Heart right ventricle (tissue), 16 donors: ENCODE results near the gene MSH2. TPM values are rescaled to one million over a fixed set of nuclear protein-coding genes. Genes with fewer than 3 reads are reported as not detected.

ENCODE experiments used
- ATAC-seq, 8 donors: fragments of 200-7000 bp; cut with Tn5 transposase; one replicate each; pipeline ENCODE4 v1.9.1; 2020; ENCODE audit warnings: mild to moderate bottlenecking in 8 of 8, moderate library complexity in 8 of 8, moderate number of reproducible peaks in 1 of 8
- DNase-seq, 2 donors: peaks; one replicate each; pipeline ENCODE4 v3.0.0-alpha.2; 2020
- H3K27ac ChIP-seq, 10 donors: fragments of 200-600 bp; sonication (generic) in 2 of 10; one replicate each; pipeline versions ENCODE4 v1.5.0 to v1.8.0; 2020 to 2022; ENCODE audit warnings: mild to moderate bottlenecking in 3 of 10
- H3K27me3 ChIP-seq, 7 donors: fragments of 200-600 bp; one replicate each; pipeline ENCODE4 v1.8.0; 2021 to 2022; ENCODE audit warnings: mild to moderate bottlenecking in 2 of 7
- H3K36me3 ChIP-seq, 9 donors: fragments of 200-600 bp; sonication (generic) in 1 of 9; one replicate each; pipeline versions ENCODE4 v1.5.0 to v1.8.0; 2020 to 2022; ENCODE audit warnings: mild to moderate bottlenecking in 2 of 9
- H3K4me1 ChIP-seq, 9 donors: fragments of 200-600 bp; sonication (generic) in 1 of 9; one replicate each; pipeline versions ENCODE4 v1.5.0 to v1.8.0; 2020 to 2022; ENCODE audit warnings: mild to moderate bottlenecking in 4 of 9
- H3K4me3 ChIP-seq, 10 donors: fragments of 200-600 bp; sonication (generic) in 2 of 10; one replicate each; pipeline versions ENCODE4 v1.5.0 to v1.8.0; 2020 to 2022; ENCODE audit warnings: mild to moderate bottlenecking in 7 of 10, moderate library complexity in 2 of 10
- H3K9me3 ChIP-seq, 11 donors: fragments of 200-600 bp in 10 of 11; sonication (generic) in 2 of 11; one replicate each; pipeline versions ENCODE4 v1.5.0 to v1.8.0; 2013 to 2022; ENCODE audit warnings: mild to moderate bottlenecking in 2 of 11, control low read depth in 1 of 11, moderate library complexity in 1 of 11
- CTCF ChIP-seq, 9 donors: fragments of 200-600 bp; sonication (generic) in 2 of 9; IDR thresholded peaks; one replicate each; pipeline versions ENCODE4 v1.5.0 to v1.8.0; 2021 to 2022; ENCODE audit warnings: antibody characterized with exemption in 9 of 9, mild to moderate bottlenecking in 5 of 9, moderate library complexity in 1 of 9
- WGBS, 2 donors: extraction: QIAGEN DNeasy Blood & Tissue Kit; methylation state at CpG; one replicate each; pipeline ENCODE4 v1.1.7; 2013; ENCODE audit warnings: inconsistent platforms in 1 of 2; 5-methylcytosine and 5-hydroxymethylcytosine counted together
- intact Hi-C, 10 donors: fragments of 100-400 bp; cut with DNase I; formaldehyde crosslinking; loops; one replicate each; pipeline versions ENCODE4 v1.11.1 to v1.14.2; 2022
- polyA plus RNA-seq, 2 donors: library from polyadenylated mRNA; stranded (reverse); fragments of 200-250 nt; gene quantifications; one replicate each; pipeline ENCODE4 v1.2.3, GENCODE V29; 2013
- total RNA-seq, 10 donors: library from RNA; stranded (reverse); fragmentation: NEBNext Ultra II Directional in 3 of 10; extraction: Animal tissue kit (Norgen Biotek cat#: 25700) in 3 of 10; gene quantifications; one replicate each; pipeline versions ENCODE4 v1.2.1 to v1.2.4, GENCODE V29; 2021 to 2023
- donor health status: Arrhythmogenic right ventricular cardiomyopathy.
- donor health status: ischemic (EF 13 %, LVEDD 7.1; RV severe dilation, severe dysfunction).
- donor health status: healthy with polysubstance abuse.
- donor health status: DM: no; HTN: yes; CAD: no.
- donor health status: DM: no; HTN: no; CAD: no.
- donor health status: ischemic (EF 25% LVEDD 6.9; RV normal size, moderate dysfunction).
- donor health status: ischemic (EF 25% LVEDD 5.7; RV mildly dilated, moderate dysfunction).
- donor health status: healthy.
- donor health status: DM: yes; HTN: yes; CAD: no.
- donor health status: Ischemic cardiomyopathy.
- donor health status: ischemic (EF 35%, LVEDD 5.7; RV mildly dilated, moderate dysfunction).
- donor health status: nonischemic (EF 11% LVEDD 7.7; RV severe dilation, severe dysfunction).
- donor health status: DM: yes; HTN: yes; CAD: no.
- donor health status: PGD.
- donor health status: ischemic (EF 29% LVEDD 5.4; RV normal size, mild dysfunction).
- donor health status: nonischemic (EF 23%, LVEDD 6.1; RV moderate dilation, normal function).

The MSH2 gene
- total and polyA plus RNA-seq, 12 donors = 4.3 to 18.9 (median 15.9) TPM

DNA sequence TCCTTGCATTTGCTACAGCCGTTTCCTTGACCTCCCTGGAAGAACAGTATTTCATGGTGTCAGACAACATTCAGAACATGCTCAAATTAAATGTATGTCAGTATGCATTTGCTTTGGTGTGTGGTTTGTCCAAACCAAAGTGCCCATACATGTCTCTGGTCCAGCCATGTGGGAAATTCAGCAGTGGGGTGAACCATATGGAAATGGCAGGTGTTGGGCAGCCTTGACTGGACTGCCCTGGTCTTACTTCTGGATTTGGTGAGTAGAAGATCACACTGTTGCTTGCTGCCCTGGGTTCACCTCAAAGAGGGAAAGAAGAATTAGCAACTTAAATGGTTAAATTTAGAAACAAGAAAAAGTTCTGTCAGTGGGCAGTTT, 84.5 kb downstream of the MSH2 start:
- H3K4me3 ChIP-seq = no peak overlapping the region
- H3K27me3 ChIP-seq = no peaks in the 10 kb centered on the region
- ATAC-seq (no peak), DNase-seq (no peak)
- H3K27ac ChIP-seq = no peak overlapping the region
- peaks cover 0 to 5% (median 0%) of the 10 kb centered on the region in 11 donors for H3K9me3 ChIP-seq
- WGBS, 2 donors = 70 to 85% methylated on average over 1 of the region's 1 CpG
- peaks cover 0 to 7% (median 0%) of the 10 kb centered on the region in 9 donors for H3K4me1 ChIP-seq
- H3K36me3 ChIP-seq = peaks cover 0 to 29% (median 6%) of the 10 kb centered on the region in 9 donors
- TF ChIP-seq CTCF (IDR thresholded peaks at IDR 0.05) = no peak
- intact Hi-C loops = no loop called here

GRCh38 chr2:47488870-47489584, 86.1 kb downstream of the MSH2 start:
- Histone ChIP-seq H3K27ac (no peak overlapping the region), H3K4me3 (no peak overlapping the region), H3K4me1 (peaks cover 0 to 7% (median 0%) of the 10 kb centered on the region in 9 donors), H3K9me3 (peaks cover 0 to 8% (median 0%) of the 10 kb centered on the region in 11 donors), H3K36me3 (peaks cover 0 to 14% (median 6%) of the 10 kb centered on the region in 9 donors), H3K27me3 (no peaks in the 10 kb centered on the region)
- WGBS, 2 donors = 81 to 83% methylated on average over 9 of the region's 9 CpGs
- DNase-seq (no peak), ATAC-seq (no peak)
- intact Hi-C loops = no loop called here
- TF ChIP-seq CTCF (IDR thresholded peaks at IDR 0.05) = no peak

- 89 to 91% methylated on average over 6 of the region's 6 CpGs for WGBS, 2 donors
- Histone ChIP-seq H3K27me3 (no peaks in the 10 kb centered on the region), H3K4me3 (no peak overlapping the region), H3K27ac (no peak overlapping the region), H3K9me3 (peaks cover 0 to 8% (median 0%) of the 10 kb centered on the region in 11 donors), H3K36me3 (peaks cover 0 to under 1% (median 0%) of the 10 kb centered on the region in 9 donors), H3K4me1 (peaks cover 0 to 7% (median 0%) of the 10 kb centered on the region in 9 donors)
- DNase-seq (no peak), ATAC-seq (no peak)
- intact Hi-C loops = loop anchor here in 1 of 10 donors (10.0 kb wide), 1 partner anchor 494 kb away; no protein-coding TSS in a partner anchor
- TF ChIP-seq CTCF (IDR thresholded peaks at IDR 0.05) = no peak
Observed at GRCh38 chr2:47490406-47490805, 87.5 kb downstream of the MSH2 start.

- DNase-seq = no peak
- TF ChIP-seq CTCF (IDR thresholded peaks at IDR 0.05) = no peak
- no peaks in the 10 kb centered on the region for H3K27me3 ChIP-seq
- intact Hi-C loops = loop anchor here in 1 of 10 donors (10.0 kb wide), 1 partner anchor 491 kb away; no protein-coding TSS in a partner anchor
- WGBS, 2 donors = 92 to 93% methylated on average over 12 of the region's 12 CpGs
- peaks cover 0 to 4% (median 0%) of the 10 kb centered on the region in 9 donors for H3K4me1 ChIP-seq
- H3K9me3 ChIP-seq = peaks cover 0 to 8% (median 0%) of the 10 kb centered on the region in 11 donors
- no peaks in the 10 kb centered on the region for H3K36me3 ChIP-seq
- no peak overlapping the region for H3K27ac ChIP-seq
- ATAC-seq = no peak
- H3K4me3 ChIP-seq = no peak overlapping the region
Observed at GRCh38 chr2:47493317-47494035, 90.5 kb downstream of the MSH2 start.
